H9 (cell line): ENCODE measurements around the gene ARHGAP24. TPM values are rescaled to one million over a fixed set of nuclear protein-coding genes. Genes with fewer than 3 reads are reported as not detected.

Experiments used
- DNase-seq: peaks from one replicate; pipeline ENCODE4 v3.0.0-alpha.2; 2017
- H2AFZ ChIP-seq: one replicate; pipeline ENCODE4 v1.6.1; 2013; ENCODE audit warnings: mild to moderate bottlenecking, low read length, control low read depth, moderate library complexity
- H2AK5ac ChIP-seq: 2 replicates; pipeline ENCODE4 v1.6.1; 2013; ENCODE audit warnings: low read length, control low read depth, mixed read lengths; ENCODE audit not compliant: insufficient read length
- H2BK120ac ChIP-seq: one replicate; pipeline ENCODE4 v1.6.1; 2013; ENCODE audit warnings: low read depth, mild to moderate bottlenecking, low read length, control low read depth, inconsistent platforms; ENCODE audit not compliant: poor library complexity, severe bottlenecking
- H2BK12ac ChIP-seq: 2 replicates; pipeline ENCODE4 v1.6.1; 2013; ENCODE audit warnings: low read length, control low read depth, mixed read lengths, low read depth; ENCODE audit not compliant: insufficient read length
- H2BK15ac ChIP-seq: 2 replicates; pipeline ENCODE4 v1.6.1; 2013; ENCODE audit warnings: low read depth, low read length, control low read depth
- H2BK20ac ChIP-seq: one replicate; pipeline ENCODE4 v1.6.1; 2013; ENCODE audit warnings: low read depth, mild to moderate bottlenecking, low read length, control low read depth, inconsistent platforms; ENCODE audit not compliant: poor library complexity, severe bottlenecking
- H2BK5ac ChIP-seq: 2 replicates; pipeline ENCODE4 v1.6.1; 2013; ENCODE audit warnings: low read length, control low read depth, mixed read lengths; ENCODE audit not compliant: insufficient read length
- H3K14ac ChIP-seq: 2 replicates; pipeline ENCODE4 v1.6.1; 2013; ENCODE audit warnings: low read length, control low read depth; ENCODE audit not compliant: insufficient read depth
- H3K18ac ChIP-seq: 2 replicates; pipeline ENCODE4 v1.6.1; 2013; ENCODE audit warnings: low read depth, mild to moderate bottlenecking, mixed read lengths, low read length, control low read depth; ENCODE audit not compliant: insufficient read length
- H3K23ac ChIP-seq: 2 replicates; pipeline ENCODE4 v1.6.1; 2013; ENCODE audit warnings: low read length, control low read depth, mixed read lengths, low read depth; ENCODE audit not compliant: insufficient read length
- H3K23me2 ChIP-seq: 2 replicates; pipeline ENCODE4 v1.6.1; 2013; ENCODE audit warnings: low read depth, mild to moderate bottlenecking, mixed read lengths, low read length, control low read depth; ENCODE audit not compliant: insufficient read length, poor library complexity, severe bottlenecking
- H3K27ac ChIP-seq: 2 replicates; pipeline ENCODE4 v1.5.1; 2013; ENCODE audit warnings: low read length, control low read depth, mixed read lengths, low read depth; ENCODE audit not compliant: insufficient read length
- H3K27me3 ChIP-seq: 2 replicates; pipeline ENCODE4 v1.6.1; 2013; ENCODE audit warnings: low read length, control low read depth, inconsistent platforms; ENCODE audit not compliant: insufficient read depth
- H3K4ac ChIP-seq: 2 replicates; pipeline ENCODE4 v1.6.1; 2013; ENCODE audit warnings: low read depth, mild to moderate bottlenecking, control low read depth, inconsistent platforms, low read length, moderate library complexity
- H3K4me1 ChIP-seq: 2 replicates; pipeline ENCODE4 v1.6.1; 2013; ENCODE audit warnings: low read length, control low read depth, inconsistent platforms; ENCODE audit not compliant: insufficient read depth
- H3K4me2 ChIP-seq: 2 replicates; pipeline ENCODE4 v1.6.1; 2013; ENCODE audit warnings: low read length, control low read depth, mixed read lengths; ENCODE audit not compliant: insufficient read length, insufficient read depth
- H3K56ac ChIP-seq: 2 replicates; pipeline ENCODE4 v1.6.1; 2013; ENCODE audit warnings: low read depth, mild to moderate bottlenecking, mixed read lengths, low read length, control low read depth; ENCODE audit not compliant: insufficient read length
- H3K79me1 ChIP-seq: 2 replicates; pipeline ENCODE4 v1.6.1; 2013; ENCODE audit warnings: low read depth, mild to moderate bottlenecking, moderate library complexity, low read length, control low read depth, inconsistent platforms; ENCODE audit not compliant: insufficient read depth, poor library complexity, severe bottlenecking
- H3K79me2 ChIP-seq: 2 replicates; pipeline ENCODE4 v1.6.1; 2013; ENCODE audit warnings: low read length, control low read depth, inconsistent platforms; ENCODE audit not compliant: insufficient read depth
- H3K9ac ChIP-seq: 2 replicates; pipeline ENCODE4 v1.6.1; 2013; ENCODE audit warnings: low read length, control low read depth, mixed read lengths; ENCODE audit not compliant: insufficient read length; ENCODE audit errors: extremely low read depth
- H3K9me3 ChIP-seq: one replicate; pipeline ENCODE4 v1.6.1; 2013; ENCODE audit warnings: low read depth, low read length, inconsistent platforms; ENCODE audit not compliant: control insufficient read depth
- H3T11ph ChIP-seq: one replicate; pipeline ENCODE4 v1.6.1; 2013; ENCODE audit warnings: mild to moderate bottlenecking, low read length, control low read depth, inconsistent platforms
- H4K20me1 ChIP-seq: one replicate; pipeline ENCODE4 v1.6.1; 2013; ENCODE audit not compliant: control insufficient read depth, insufficient read length, insufficient read depth
- H4K5ac ChIP-seq: 2 replicates; pipeline ENCODE4 v1.6.1; 2013; ENCODE audit warnings: low read depth, mild to moderate bottlenecking, mixed read lengths, low read length, control low read depth; ENCODE audit not compliant: insufficient read length
- H4K8ac ChIP-seq: replicated peaks from 2 replicates; pipeline ENCODE4 v1.6.1; 2013; ENCODE audit warnings: low read length, control low read depth, mixed read lengths, low read depth; ENCODE audit not compliant: insufficient read length
- H4K91ac ChIP-seq: 2 replicates; pipeline ENCODE4 v1.6.1; 2013; ENCODE audit warnings: low read depth, mild to moderate bottlenecking, moderate library complexity, mixed read lengths, low read length, control low read depth; ENCODE audit not compliant: insufficient read length
- H3K27ac Mint-ChIP-seq, 3 experiments: 2 replicates in 2 of 3; 3 replicates in 1 of 3; pipeline ENCODE4 v1.8.0; 2020 to 2021; ENCODE audit warnings: mixed read lengths in 3 of 3, mild to moderate bottlenecking in 1 of 3, moderate library complexity in 1 of 3
- H3K27me3 Mint-ChIP-seq: 2 replicates; pipeline ENCODE4 v1.8.0; 2021; ENCODE audit warnings: low read depth, mild to moderate bottlenecking, moderate library complexity, mixed read lengths
- H3K36me3 Mint-ChIP-seq, 3 experiments: 2 replicates in 2 of 3; 3 replicates in 1 of 3; pipeline ENCODE4 v1.8.0; 2020 to 2021; ENCODE audit warnings: low read depth in 3 of 3, mixed read lengths in 3 of 3; ENCODE audit not compliant: insufficient read depth in 1 of 3
- H3K4me1 Mint-ChIP-seq, 2 experiments: 2 replicates each; pipeline ENCODE4 v1.8.0; 2020; ENCODE audit warnings: mixed read lengths in 2 of 2
- H3K4me3 Mint-ChIP-seq, 2 experiments: 2 replicates in 1 of 2; 3 replicates in 1 of 2; pipeline ENCODE4 v1.8.0; 2020 to 2021; ENCODE audit warnings: mild to moderate bottlenecking in 2 of 2, mixed read lengths in 2 of 2, moderate library complexity in 1 of 2
- H3K9me3 Mint-ChIP-seq, 2 experiments: 2 replicates in 1 of 2; 3 replicates in 1 of 2; pipeline ENCODE4 v1.8.0; 2020; ENCODE audit warnings: mild to moderate bottlenecking in 2 of 2, mixed read lengths in 2 of 2, moderate library complexity in 1 of 2
- WGBS: extraction: QIAGEN DNeasy Blood & Tissue Kit; methylation state at CpG from one replicate; pipeline ENCODE4 v1.1.7; 2013; ENCODE audit warnings: missing lambda C conversion rate, low lambda C conversion rate, mixed read lengths; ENCODE audit not compliant: insufficient read length; ENCODE audit errors: extremely low coverage; 5-methylcytosine and 5-hydroxymethylcytosine counted together
- total RNA-seq: library from RNA; stranded (reverse); gene quantifications from 2 replicates; pipeline ENCODE4 v1.2.1, GENCODE V29; 2021
- TF ChIP-seq, protein P1 (sequence below): fragments of 200-600 bp; sonication (generic); conservative IDR thresholded peaks from 3 replicates; pipeline ENCODE4 v1.8.0; 2021; ENCODE audit warnings: antibody characterized with exemption, mild to moderate bottlenecking

The ARHGAP24 gene
- total RNA-seq, 1 experiment from 2014 or later, result 0.37 TPM

DNA sequence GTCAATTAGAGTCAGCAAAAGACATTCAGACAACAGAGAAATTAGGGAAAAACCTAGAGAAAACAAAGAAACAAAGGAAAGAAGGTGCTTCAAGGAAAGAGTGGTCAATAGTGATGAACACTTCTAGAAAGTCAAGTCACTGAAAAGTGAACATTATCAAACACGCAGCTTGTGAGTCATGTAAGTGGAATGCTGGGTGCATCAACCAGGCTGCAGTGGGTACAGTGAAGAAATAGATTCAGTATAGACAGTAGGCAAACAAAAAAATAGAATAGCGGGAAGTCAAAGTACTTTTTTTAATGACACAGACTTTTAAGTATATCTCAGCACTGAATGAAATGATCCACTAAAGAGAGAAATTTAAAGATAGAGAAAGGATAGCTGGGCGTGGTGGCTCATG, 245.8 kb downstream of the ARHGAP24 start:
- Mint-ChIP-seq H3K27ac (no peak overlapping the region), H3K27me3 (no peaks in the 10 kb centered on the region), H3K4me1 (no peaks in the 10 kb centered on the region), H3K4me3 (no peak overlapping the region), H3K36me3 (no peaks in the 10 kb centered on the region), H3K9me3 (no peaks in the 10 kb centered on the region)
- no peak overlapping the region for H3K18ac ChIP-seq
- H2AFZ ChIP-seq, result no peak overlapping the region
- H4K5ac ChIP-seq, result no peak overlapping the region
- no peak overlapping the region for H4K8ac ChIP-seq
- no peak overlapping the region for H3K14ac ChIP-seq
- H3K79me2 ChIP-seq, result no peaks in the 10 kb centered on the region
- TF ChIP-seq, protein P1, sequence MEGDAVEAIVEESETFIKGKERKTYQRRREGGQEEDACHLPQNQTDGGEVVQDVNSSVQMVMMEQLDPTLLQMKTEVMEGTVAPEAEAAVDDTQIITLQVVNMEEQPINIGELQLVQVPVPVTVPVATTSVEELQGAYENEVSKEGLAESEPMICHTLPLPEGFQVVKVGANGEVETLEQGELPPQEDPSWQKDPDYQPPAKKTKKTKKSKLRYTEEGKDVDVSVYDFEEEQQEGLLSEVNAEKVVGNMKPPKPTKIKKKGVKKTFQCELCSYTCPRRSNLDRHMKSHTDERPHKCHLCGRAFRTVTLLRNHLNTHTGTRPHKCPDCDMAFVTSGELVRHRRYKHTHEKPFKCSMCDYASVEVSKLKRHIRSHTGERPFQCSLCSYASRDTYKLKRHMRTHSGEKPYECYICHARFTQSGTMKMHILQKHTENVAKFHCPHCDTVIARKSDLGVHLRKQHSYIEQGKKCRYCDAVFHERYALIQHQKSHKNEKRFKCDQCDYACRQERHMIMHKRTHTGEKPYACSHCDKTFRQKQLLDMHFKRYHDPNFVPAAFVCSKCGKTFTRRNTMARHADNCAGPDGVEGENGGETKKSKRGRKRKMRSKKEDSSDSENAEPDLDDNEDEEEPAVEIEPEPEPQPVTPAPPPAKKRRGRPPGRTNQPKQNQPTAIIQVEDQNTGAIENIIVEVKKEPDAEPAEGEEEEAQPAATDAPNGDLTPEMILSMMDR, result no peak
- WGBS, result no CpG with 5 or more reads among the region's 3 CpGs
- H4K20me1 ChIP-seq, result no peaks in the 10 kb centered on the region
- H2BK5ac ChIP-seq, result no peak overlapping the region
- H2BK120ac ChIP-seq, result no peak overlapping the region
- no peak overlapping the region for H2AK5ac ChIP-seq
- no peak overlapping the region for H2BK20ac ChIP-seq
- H3T11ph ChIP-seq, result no peak overlapping the region
- no peak overlapping the region for H3K4ac ChIP-seq
- no peak overlapping the region for H3K23ac ChIP-seq
- no peaks in the 10 kb centered on the region for H3K4me1 ChIP-seq
- H4K91ac ChIP-seq, result no peak overlapping the region
- H3K56ac ChIP-seq, result no peak overlapping the region
- no peak overlapping the region for H2BK12ac ChIP-seq
- no peaks in the 10 kb centered on the region for H3K9me3 ChIP-seq
- no peak overlapping the region for H3K9ac ChIP-seq
- no peak overlapping the region for H3K27ac ChIP-seq
- no peaks in the 10 kb centered on the region for H3K23me2 ChIP-seq
- H3K27me3 ChIP-seq, result no peaks in the 10 kb centered on the region
- no peak for DNase-seq
- no peak overlapping the region for H2BK15ac ChIP-seq
- H3K79me1 ChIP-seq, result no peaks in the 10 kb centered on the region
- H3K4me2 ChIP-seq, result no peak overlapping the region
